ENCODE measurements around the gene NOM1.

Gene NOM1

DNA sequence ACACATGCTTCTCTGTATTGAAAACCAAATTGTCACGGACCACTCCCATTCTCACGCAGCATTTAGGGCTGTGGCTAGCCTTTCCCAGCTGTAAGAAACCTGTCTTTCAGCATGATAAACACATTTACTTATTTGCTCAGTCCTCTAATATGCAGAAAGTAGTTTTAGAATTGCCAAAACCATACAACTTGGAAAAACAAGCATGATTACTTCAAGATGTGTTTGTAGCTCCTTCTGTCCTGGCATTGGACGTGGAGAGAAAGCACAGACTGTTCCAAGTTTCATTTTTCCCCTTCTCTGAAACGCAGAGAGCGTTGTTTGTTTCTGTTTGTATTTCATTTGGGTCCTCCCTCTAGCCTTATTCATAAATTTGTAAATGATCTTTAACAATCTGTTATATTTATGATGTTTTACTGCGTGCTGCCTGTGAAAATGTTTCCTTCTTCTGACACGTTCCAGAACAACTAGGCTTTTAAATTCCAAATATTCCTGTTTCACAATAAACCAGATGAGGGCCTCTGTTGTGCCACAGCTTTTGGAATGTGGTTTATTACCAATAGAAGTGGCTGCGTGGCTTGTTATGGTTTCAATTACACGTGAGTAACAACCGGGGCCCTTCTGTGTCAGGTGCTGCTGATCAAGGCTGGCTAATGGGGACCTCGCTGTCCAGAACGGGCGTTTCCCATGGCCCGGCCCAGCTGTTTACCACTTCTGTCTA is 34.8 kb downstream of the NOM1 start:
- no peak for DNase-seq

DNA sequence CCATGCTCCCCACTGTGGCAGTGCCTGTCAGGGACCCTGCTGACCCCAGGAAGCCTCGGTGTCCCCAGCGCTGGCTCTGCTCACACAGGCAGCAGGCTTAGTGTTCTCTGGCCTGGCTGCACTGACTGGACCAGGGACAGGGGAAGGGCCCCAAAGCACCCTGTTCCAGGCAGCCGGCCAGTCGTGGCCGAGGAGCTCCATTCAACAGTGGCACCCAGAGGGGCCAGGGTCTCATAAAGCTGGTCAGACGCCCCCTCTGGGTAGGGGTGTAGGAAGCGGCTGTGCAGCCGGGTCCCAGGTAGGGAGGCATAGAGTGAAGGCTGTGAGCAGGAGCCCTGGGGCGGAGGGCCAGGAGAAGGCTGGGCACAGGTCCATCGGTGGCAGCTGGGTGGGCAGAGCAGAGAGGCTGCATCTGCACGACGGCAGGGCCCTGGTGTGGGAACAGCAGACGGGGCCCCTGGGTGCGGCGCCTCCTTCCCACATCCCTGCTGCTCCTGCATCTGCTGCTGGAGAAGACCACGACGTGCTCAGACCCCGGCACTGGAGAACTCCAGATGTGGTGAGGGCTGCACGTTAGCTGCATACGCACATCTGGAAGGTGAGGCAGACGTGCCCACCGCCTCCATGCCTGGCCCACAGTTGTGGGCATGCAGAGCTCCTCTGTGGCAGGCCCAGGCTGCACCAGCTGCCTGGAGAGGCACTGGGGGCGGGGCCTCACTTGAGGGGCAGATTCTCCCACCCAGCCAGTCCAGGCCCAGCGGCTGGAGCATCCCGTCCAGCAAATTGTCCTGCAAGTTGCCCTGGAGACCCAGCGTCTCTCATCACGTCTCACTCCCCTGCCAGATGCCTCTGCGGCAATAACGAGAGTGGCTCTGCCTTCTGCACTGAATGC is 35.8 kb downstream of the NOM1 start:
- DNase-seq: no peak

DNA sequence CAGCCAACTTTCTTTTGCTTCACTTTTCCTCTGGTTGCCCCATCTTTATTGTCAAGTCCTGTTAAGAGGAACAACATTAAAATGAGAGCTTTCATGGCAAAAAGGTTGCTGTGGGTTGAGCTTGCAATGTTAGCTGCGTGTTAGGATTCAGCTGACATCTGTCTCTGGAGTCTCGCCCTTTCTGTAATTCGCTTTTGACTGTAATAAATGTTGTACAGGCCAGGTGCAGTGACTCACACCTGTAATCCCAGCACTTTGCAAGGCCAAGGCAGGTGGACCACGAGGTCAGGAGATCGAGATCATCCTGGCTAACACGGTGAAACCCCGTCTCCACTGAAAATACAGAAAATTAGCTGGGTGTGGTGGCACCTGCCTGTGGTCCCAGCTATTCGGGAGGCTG is 36.9 kb downstream of the NOM1 start:
- no peak for DNase-seq

DNA sequence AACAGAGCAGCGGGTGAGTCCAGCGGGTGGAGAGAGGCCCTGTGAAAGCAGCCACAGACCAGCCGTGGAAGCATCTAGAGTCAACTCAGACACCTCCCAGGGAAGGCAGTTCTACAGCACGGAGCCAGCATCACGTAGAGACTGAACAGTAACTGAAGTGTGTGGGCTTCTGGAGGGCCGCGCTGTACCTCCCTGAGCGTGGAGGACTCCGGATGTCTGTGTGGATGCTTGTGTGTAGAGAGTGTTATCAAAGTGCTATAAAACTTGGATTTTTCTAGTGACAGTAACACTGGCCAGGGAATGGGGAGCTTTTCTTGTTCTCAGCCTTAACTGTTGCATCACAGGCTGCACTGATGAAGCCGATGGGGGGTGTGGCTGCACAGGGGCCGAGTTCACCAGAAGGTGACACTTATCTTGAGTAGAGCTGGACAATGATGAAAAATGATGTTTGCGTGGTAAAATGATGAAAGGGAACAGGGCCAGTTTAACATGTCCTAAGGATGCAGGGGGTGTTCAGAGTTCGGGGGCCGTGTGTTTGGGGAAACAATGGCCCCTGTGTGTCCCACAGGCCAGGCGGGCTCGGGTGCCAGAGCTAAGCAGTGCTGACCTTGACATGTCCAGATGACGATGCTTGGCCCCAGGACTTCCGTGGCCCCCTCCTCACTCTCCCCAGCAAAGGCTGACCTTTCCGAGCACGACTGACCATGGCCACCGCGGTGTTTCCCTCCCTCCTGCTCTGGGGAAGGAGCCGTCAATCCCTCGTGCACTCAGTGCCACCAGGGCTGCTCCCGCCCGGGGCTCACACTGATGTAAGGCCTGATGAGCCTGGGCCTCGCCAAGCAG is 39.1 kb downstream of the NOM1 start:
- DNase-seq: no peak

DNA sequence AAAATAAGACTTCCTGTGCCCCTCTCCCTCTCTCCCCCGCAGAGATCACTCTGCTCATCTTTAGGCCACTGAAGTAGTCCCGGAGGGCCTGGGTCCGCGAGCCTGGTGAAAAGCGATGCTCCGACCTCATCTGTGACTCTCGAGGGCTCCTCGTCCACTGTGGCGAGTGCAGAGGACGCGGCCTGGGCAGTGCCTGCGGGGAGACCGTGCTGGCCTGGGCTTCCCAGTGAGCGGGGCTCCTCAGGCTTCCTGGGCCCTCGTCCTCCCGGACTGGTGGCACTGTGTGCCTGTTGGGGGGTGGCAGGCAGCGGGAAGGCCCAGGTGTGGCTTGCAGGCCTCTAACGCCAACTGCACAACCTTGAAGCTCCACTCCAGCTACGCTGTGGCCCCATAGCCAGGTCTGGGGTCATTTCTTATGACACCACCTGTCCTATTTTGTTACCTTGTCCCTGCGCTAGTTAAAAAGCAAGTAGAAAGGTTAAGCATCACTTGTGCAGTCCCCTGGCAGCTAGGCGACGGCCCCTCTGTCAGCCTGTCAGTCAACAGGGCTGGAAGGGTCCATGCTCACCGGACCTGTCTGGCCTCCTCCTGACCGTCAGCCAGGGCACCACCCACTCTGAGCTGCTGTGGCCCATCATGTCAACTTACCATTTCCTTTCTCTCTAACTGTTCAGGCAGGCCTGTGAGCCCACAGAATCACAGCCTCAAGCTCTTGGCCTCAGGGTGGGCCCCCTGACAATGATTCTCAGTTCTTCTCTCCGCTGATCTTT is 40.4 kb downstream of the NOM1 start:
- no peak for DNase-seq

DNA sequence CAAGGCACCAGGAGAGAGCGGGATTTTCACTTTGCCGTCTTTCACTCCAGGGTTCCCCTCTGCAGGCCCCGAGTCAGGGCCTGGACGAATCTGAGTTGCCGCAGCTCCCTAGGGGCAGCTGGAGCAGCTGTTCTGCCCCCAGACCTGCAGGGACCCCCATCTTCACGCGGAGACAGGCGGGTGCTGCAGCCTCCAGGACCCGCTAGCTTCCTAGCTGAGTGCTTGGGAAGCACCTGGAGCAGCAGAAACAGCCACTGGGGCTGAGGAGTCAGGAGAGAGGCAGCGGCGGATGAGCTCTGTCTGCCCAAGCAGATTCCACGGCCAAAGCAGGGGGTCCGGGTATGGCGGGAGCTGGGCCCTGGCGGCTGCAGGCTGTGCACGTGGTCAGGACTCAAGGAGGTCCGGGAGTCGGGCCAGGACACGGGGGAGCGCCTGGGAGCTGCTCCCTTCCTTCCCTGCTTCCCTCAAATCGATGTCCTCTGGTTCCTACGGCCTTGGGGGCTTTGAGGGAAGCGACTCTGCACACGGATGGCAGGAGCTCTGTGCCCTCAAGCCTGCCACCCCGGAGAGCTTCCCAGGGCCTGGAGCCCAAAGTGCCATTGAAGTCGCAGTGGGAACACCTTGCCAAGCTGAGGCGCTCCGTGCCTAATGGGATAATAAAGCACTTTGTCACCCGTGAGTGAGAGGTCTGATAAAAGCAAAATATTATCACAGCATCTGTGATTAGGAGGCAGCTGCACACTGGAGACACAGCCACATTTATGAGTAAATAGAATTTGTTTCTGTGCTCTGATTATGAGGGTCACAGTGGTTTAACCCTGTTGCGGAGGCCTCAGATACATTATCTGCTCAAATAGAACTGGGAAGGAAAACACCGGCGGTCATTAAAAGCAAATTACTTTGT is 43.8 kb downstream of the NOM1 start:
- DNase-seq: no peak

DNA sequence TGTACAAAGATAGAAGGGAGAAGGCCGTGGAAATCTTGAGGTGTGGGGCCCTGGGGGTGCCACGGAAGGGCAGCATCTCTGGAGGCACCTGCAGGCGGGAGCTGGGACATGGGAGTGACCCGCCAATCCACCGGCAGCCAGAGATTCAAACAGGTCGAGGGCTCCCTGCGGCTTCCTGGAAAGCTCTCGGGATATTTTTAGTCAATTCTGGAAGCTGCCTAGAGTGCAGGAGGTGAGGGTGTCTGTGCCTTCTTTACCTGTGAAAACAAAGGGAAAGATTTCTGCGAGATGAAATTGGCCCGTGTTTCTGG is 44.4 kb downstream of the NOM1 start:
- DNase-seq: no peak

DNA sequence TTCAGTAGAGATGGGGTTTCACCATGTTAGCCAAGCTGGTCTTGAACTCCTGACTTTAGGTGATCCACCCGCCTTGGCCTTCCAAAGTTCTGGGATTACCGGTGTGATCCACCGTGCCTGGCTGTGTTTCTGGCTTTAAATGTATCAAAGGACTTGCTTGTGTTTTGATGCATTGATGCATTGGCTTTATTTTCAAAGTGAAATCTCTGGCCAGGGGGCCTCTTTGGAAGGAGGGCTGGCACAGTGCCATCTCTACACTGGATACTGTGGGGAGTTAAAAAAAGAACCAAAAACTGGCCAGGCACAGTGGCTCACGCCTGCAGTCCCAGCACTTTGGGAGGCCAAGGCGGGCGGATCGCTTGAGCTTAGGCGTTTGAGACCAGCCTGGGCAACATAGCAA is 44.9 kb downstream of the NOM1 start:
- no peak for DNase-seq

DNA sequence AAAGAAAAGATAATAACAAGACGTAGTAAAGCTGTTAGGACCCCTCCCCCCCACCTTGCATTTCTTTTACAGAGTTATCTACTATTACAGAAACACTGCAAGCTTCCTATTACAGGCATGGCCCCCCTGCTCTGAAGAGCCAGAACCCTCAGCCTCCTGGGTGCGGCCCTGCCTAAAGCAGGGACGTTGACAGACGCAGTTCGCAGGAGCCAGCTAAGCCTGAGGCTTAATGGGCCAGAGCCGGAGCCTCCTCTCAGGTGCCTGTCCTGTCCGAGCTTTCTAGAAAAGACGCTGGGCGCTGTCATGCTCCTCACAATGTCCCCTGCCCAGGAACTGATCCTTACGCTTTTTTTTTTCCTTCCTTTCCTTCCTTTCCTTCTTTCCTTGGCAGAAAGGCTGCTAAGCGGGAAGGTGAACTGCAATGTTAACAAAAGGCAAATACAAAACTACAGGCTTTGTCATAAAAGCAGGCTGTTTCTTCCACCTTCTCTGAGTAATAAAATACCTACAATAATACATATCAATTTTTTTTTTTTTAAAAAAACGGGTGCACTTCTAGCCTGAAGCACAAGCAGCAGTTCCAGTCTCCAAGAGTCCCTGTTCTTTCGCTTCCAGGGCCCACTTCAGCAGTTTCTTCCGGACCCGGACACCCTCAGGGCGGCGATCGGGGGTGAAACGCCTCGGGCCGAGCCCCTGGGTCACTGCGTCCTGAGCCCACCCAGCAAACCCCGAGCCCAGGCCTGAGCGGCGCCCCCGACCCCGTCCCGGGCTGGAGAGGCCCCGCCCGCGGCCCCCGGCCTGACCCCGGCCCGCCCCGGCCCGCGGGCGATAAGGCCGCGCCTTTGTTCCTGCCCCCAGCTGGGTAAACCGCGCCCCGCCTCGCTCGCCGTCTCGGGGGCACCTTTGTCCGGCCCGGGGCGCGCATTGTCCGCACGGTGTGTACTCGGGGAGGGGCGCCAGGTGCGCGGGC is 49.8 kb downstream of the NOM1 start:
- no peak for DNase-seq

DNA sequence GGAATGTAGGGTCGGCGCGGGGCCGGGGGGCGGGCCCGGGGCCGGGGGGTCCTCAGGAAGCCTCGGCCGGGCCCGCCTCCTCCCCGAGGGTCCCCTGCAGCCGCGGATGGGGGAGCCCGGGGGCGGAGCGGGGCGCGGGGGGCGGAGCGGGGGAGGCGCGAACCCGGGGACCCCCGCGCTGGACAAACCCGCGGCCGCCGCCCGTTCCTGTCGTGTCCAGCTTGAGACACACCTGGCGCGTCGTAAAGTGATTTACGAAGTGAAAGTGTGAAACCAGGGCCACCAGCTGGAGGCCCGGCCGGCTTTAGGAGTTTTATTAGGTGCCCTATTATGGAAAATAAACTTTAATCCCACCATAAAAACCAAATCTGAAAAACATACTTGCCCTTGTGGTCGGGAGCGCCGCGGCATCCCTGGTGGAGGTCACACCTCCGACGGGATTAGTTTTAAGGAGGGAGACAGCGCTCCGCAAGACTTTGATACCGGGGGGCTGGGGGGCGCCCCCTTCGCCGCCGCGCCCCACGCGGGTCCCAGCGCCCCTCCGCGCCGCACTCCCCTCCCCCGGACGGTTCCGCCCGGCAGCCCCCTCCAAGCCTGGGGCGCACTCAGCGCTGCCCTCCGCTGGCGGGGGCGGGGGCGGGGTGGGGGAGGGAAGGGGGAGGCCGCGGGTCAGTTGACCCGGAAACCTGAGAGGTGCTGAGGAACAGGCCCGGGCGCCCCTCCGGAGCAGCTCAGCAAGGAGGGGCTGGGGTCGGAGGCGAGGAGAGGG is 50.6 kb downstream of the NOM1 start:
- DNase-seq: no peak

DNA sequence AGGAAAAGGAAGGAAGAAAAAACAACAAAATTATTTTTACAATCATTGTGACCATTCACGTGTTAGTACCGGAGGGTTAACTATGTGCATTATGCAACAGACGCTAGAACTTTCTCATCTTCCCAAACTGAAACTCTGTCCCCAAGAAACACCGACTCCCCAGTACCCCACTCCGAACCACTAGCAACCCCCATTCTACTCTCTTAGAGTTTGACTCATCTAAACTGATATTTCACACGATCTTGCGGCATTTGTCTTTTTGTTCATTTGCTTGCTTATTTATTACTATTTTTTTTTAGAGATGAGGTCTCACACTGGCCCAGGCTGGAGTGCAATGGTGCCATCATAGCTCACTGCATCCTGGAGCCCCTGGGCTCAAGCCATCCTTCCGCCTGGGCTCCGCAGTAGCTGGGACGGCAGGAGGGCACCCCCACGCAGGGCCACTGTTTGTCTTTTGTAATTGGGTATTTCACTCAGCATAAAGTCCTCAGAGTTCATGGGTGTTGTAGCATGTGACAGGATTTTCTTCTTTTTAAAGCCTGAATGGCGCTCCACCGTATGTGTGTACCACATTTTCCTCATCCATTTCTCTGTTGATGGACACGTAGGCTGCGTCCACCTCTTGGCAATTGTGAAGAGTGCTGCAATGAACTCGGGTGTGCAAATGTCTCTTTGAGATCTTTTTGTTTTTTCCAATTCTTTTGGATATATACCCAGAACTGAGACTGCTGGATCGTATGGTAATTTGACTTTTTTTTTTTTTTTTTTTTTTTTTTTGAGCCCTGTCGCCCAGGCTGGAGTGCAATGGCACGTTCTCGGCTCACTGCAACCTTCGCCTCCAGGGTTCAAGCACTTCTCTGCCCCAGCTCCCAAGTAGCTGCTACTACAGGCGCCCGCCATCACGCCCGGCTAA is 51.5 kb downstream of the NOM1 start:
- no peak for DNase-seq

DNA sequence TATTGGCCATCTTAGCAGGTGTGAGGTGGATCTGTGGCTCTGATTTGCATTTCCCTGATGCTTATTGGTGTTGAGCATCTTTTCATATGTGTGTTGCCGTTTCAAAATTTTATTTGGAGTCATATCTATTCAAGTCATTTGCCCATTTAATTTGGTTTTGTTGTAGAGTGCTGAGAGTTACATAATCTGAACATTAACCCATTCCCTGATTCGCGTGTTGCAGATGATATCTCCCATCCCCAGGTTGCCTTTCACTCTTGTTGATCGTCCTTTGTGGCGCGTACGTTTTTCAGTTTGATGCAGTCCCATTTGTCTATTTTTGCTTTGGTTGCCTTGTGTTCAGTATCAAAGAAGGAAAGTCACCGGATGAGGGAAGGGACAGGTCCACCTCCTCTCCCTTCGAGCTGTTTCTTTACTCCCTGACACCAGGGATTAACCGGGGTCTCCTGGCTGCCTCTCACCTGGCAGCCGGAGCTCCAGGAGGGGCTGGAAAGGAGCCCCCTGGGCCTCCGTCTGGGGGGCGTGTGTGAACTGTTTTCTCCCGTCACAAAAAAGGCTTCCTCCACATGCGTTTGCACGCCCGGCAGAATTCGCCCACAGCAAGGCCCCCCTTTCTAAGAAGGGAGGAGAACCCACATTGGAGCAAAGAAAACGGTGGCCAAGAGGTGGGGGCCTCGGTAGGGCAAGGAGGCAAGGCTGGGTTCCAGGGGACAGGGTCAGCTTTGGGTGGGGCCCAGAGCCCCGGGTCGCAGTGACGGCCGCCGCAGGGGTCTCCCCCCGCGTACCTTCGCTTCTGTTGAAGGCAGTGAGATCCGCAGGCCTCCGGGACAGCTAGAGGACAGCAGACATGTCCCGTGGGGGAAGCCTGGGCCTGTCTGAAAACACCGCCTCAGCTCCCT is 52.7 kb downstream of the NOM1 start:
- no peak for DNase-seq

DNA sequence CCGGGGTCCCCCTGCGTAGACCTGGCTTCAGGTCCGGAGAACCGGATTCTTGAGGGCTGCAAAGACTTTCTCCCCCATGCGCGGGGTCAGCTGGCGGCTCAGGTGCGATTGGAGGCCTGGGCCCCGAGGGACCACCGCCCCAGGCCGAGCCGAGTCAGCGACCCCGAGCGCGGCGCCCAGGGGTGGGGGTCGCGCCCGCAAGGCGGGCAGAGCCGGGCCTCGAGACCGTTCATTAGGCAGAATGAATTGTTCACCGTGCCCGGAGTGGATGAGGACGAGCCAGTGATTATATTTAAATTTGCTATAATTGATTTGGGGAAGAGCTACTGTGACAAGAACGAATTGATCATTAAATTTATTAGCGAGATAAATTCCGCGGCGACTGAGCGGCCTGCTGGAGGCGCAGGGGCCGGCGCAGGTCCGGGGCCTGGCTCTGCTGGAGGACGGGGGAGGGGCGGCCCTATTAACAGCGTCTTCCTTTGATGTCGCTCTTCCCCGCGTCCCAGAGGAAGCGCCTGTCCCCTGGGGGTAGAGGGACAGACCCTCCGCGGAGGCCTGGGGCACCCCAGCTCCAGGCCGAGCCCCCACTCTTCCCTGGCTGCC is 53.4 kb downstream of the NOM1 start:
- no peak for DNase-seq

DNA sequence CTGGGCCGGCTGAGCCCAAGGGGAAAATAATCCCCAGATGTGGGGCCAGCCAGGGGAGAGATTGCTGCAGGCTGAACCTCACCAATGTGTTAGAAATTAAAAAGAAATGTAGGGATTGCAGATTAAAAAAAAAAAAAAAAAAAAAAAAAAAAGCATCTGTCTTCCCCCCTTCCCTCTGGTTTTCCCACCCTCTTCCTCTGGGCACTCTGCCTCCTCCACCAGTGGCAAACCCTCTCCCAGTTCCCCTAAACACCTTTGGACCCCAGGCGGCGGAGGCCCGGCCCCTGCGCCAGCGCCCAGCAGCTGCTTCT is 53.9 kb downstream of the NOM1 start:
- no peak for DNase-seq

DNA sequence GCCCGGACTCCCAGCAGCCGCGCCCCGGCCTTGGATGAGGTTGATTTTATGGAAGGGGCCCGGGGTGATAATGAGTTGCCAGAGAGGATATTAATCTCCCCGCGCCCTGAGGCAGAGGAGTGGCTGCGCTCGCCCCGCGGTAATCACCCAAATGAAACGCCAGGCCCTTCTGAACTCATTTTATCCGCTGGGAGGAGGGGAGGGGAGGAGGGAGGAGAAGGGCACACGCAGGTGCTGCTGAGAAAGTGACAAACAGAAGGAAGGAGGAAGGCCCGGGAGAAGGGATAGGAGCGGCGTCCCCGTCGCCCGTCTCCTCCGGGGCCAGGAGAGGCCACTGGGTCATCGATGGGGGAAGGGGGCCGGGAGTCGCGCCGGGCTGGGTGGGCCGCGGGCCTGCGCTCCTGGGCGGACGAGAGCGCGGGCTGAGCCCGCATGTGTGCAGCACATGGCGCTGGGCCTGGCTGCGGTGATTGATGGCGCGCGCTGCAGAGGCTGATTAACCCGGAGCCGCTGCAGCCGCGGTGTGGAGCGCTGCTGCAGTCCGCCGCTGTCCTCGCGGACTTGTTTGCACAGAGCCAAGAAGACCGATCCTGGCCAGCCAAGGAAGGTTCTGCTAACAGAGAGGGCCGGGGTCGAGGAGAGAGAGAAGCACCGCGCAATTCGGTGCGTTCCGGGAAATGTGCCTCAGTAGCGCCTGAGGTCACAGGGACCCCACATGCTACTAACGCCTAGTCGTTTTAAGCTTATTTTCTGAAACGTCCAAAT is 54.4 kb downstream of the NOM1 start:
- no peak for DNase-seq

Measured in activated T-cell treated with anti-CD3 and anti-CD28 coated beads for 4 hours (primary cell).